Stimulated activated CD8-positive, alpha-beta memory T cell treated with anti-CD3 and anti-CD28 coated beads, Interleukin-4, amount 100 ng/mL, for 24 hours (primary cell): ENCODE results near the gene CYP4F3.
"Not testable (repeated sequence)": the region's sequence is repeated elsewhere in the genome, so short reads cannot be mapped to it uniquely, and the experiment has no call there.

Experiments used
- DNase-seq: peaks from one replicate; pipeline ENCODE4 v3.0.0-alpha.2; 2020; ENCODE audit warnings: low read depth

CYP4F3 gene

GRCh38 chr19:15640294-15640903, at the start of gene CYP4F3:
Gene CYP4F3, plus strand, starts transcription at chr19:15640897. Its CDS starts 519 bp downstream, at chr19:15641416.
- DNase-seq = no peak

DNA sequence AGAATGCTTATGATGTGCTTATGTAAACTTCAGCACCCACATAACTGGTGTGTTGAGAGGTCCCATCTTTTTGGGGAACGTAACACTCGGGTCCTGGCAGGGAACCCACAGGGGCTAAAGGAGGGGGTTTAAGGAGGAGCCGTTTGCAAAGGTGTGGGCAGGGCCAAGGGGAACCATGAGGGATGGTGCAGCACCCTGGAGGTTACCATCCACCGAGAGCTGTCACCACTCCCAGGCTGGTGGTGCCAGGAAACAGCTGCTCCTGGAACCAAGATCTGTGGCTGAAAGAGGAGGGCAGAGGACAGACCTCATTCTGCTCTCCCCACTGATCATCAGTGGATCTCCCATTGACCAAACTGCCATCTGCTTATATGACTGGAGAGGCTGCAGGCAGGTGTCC, 48.9 kb upstream of the CYP4F3 start:
- no peak for DNase-seq

DNA sequence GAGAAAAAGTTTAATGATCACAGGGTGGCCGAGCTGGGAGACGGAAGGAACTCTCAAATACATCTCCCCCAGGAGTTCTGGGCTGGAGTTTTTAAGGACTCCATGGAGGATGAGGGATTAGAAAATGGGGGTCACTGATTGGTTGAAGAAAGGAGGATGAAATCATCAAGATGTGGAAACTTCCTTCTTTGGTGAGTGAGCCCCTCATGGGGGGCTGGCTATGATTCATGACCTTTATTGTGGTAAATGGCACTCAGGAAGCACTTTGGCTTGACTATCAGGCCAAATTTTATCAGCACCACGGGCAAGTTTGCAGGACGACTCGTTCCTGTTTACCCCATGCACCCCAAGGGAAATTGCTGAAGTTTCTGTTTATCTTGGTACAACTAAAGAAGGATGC, 48.2 kb upstream of the CYP4F3 start:
- not testable (repeated sequence) for DNase-seq

GRCh38 chr19:15593766-15594165, 46.9 kb upstream of the CYP4F3 start:
- not testable (repeated sequence) for DNase-seq

- no peak for DNase-seq
Observed at GRCh38 chr19:15595069-15595468, 45.6 kb upstream of the CYP4F3 start.

GRCh38 chr19:15607978-15608925, 32.4 kb upstream of the CYP4F3 start:
- not testable (repeated sequence) for DNase-seq

GRCh38 chr19:15609261-15609660, 31.4 kb upstream of the CYP4F3 start:
- no peak for DNase-seq

DNA sequence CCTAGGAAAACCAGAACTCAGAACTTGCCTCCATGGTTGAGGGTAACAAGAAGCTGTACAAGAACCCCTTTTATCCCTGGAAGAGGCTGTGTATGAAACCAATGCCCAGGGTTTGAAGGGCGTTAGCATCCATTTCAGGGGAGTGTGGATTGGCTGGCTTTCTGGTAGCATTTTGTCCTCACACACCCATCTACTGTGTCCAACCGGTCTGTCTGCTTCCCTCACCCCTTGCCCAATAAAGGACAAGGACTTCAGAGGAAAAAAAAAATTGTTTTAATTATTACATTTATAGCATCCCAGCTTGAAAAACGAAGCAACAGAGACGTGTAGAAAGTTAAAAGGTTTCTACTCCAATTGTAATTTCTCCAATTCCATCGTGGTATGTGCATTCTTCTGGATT, 28.4 kb upstream of the CYP4F3 start:
- no peak for DNase-seq

GRCh38 chr19:15613338-15613737, 27.4 kb upstream of the CYP4F3 start:
- no peak for DNase-seq

- no peak for DNase-seq
Observed at GRCh38 chr19:15614507-15615379, 26.0 kb upstream of the CYP4F3 start, which contains the start of gene CYP4F8. Gene CYP4F8, plus strand, starts transcription at chr19:15615218. Its CDS starts 399 bp downstream, at chr19:15615617.

GRCh38 chr19:15615526-15615925, 25.2 kb upstream of the CYP4F3 start:
- no peak for DNase-seq

GRCh38 chr19:15616183-15616582, 24.5 kb upstream of the CYP4F3 start:
- no peak for DNase-seq

- no peak for DNase-seq
Observed at GRCh38 chr19:15616627-15617270, 23.9 kb upstream of the CYP4F3 start.

DNA sequence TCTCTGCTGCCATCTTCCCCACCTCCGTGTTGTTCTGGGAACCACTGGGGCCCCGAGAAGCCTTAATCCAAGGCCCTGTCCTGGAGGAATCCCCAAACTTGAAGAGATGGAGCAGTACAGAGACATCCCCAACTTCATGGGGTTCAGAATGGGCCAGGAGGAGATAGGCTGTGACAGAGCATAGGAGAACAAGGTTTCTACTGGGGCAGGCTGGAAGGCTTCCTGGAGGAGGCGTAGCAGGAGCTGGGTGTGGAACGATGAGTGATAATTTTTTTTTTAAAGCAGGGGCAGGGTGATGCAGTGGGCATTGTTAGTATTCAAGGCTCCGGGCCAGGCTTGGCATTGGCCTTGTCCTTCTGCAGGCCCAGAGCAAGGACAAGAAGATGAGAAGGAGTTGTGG, 22.4 kb upstream of the CYP4F3 start:
- no peak for DNase-seq

- no peak for DNase-seq
Observed at GRCh38 chr19:15621801-15622200, 18.9 kb upstream of the CYP4F3 start.

DNA sequence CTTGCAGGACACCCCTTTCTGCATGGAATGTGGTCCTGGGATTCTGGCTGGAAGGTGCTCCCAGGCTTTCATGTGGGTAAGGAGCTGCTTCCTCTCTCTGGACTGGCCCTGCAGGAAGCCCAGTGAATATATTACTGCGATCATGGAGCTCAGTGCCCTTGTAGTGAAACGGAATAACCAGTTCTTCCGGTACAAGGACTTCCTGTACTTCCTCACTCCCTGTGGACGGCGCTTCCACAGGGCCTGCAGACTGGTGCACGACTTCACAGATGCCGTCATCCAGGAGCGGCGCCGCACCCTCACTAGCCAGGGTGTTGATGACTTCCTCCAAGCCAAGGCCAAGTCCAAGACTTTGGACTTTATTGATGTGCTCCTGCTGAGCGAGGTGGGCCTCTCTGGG, 17.7 kb upstream of the CYP4F3 start:
- no peak for DNase-seq

- no peak for DNase-seq
Observed at GRCh38 chr19:15623711-15624318, 16.9 kb upstream of the CYP4F3 start.

GRCh38 chr19:15628236-15629002, 12.3 kb upstream of the CYP4F3 start:
- no peak for DNase-seq

DNA sequence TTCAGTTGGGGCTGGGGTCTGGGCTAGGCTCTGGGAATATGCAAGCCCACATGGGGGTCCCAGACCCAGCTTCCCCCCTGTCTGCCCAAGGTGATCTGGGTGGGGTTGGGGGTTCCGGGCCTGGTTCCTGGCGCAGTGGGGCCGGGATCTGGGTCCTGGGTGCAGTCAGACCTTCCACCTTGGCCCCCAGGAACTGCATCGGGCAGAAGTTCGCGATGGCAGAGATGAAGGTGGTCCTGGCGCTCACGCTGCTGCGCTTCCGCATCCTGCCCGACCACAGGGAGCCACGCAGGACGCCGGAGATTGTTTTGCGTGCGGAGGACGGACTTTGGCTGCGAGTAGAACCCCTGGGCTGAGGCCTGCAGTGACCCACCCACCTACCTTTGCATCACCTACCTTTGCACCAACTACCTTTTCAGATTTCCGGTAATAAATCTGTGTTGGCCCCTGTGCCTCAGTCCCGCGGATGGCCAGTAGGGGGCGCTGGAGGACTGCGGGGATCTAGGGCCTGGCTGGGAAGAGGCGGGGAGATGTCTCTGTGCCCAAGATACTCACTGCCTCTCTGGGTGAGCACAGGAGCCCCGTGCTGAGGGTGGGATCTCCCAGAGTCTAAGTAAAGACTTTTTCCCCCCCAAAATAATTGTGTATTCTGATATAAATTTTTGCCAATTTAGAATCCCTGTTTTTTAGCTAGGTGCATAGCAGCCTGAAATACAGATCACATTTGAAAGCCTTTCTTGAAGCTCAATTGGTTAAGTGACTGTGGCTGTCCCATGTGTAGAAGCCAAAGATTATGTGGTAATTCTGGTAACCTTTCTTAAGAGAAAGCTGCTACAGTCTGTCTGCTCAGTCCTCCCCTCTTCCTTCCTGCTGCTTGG, 11.5 kb upstream of the CYP4F3 start:
- peak; percentile 85 for DNase-seq
